Measurements from ENCODE around the gene BRME1.

Gene BRME1

DNA sequence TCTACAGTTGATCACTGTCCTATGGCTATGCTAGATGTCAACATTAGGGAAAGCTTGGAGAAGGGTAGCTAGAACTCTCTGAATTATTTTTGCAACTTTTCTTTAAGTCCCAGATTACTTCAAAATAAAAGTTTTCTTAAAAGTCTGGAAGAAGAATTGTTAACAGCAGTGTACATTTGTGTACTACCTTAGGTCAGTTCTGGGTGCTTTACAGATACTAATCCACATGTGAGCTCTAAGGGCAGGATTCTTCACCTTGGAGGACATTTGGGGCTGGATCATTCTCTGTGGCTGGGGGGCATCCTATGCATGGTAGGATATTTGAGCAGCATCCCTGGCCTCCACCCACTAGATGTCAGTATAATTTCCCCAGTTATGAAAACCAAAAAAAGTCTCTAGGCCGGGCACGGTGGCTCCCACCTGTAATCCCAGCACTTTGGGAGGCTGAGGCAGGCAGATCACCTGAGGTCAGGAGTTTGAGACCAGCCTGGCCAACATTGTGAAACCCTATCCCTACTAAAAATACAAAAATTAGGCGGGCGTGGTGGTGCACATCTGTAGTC is 2.8 kb downstream of the BRME1 start:
- H4K12ac ChIP-seq (ENCODE audit: low read depth, low read length), result no peak overlapping the region
- no peak overlapping the region for H3K14ac ChIP-seq (ENCODE audit: low read length)
- no peak overlapping the region for H3K4me3 ChIP-seq (ENCODE audit: low read depth, low read length)
- no peak overlapping the region for H4K91ac ChIP-seq (ENCODE audit: low read depth, low read length)
- no peak overlapping the region for H3K9ac ChIP-seq (ENCODE audit: low read length)
- no peak overlapping the region for H3K27ac ChIP-seq (ENCODE audit: low read depth, low read length)
- H3K79me2 ChIP-seq (ENCODE audit: control insufficient read depth, insufficient read depth, low read length, poor library complexity), result peaks cover 5% of the 10 kb centered on the region
- peaks cover 3 to 8% of the 10 kb centered on the region in 2 experiments for H3K4me1 ChIP-seq (ENCODE audit: control insufficient read depth in 1 of 2, insufficient read depth in 2 of 2, low read length in 2 of 2)
- H3K4me2 ChIP-seq (ENCODE audit: low read length), result no peak overlapping the region
- H3K36me3 ChIP-seq (ENCODE audit: control insufficient read depth in 1 of 2, insufficient read depth in 2 of 2, low read length in 2 of 2), result no peaks in the 10 kb centered on the region
- no peak overlapping the region for H2BK12ac ChIP-seq (ENCODE audit: low read length)
- H4K8ac ChIP-seq (ENCODE audit: low read depth, low read length), result no peak overlapping the region
- no peak overlapping the region for H2AK5ac ChIP-seq (ENCODE audit: low read length)
- WGBS (ENCODE audit: extremely low coverage, insufficient coverage, insufficient read length), result no CpG with 5 or more reads among the region's 4 CpGs
- peaks cover 5% of the 10 kb centered on the region for H3K79me1 ChIP-seq (ENCODE audit: low read length)
- no peaks in the 10 kb centered on the region for H3K9me3 ChIP-seq (ENCODE audit: insufficient read depth, low read depth, low read length)
- no peaks in the 10 kb centered on the region for H3K27me3 ChIP-seq (ENCODE audit: insufficient read depth, low read length)
- H2AFZ ChIP-seq (ENCODE audit: insufficient read depth, low read length, poor library complexity), result no peak overlapping the region
- H3K4ac ChIP-seq (ENCODE audit: low read depth, low read length), result no peak overlapping the region
- H2BK5ac ChIP-seq (ENCODE audit: low read depth, low read length, poor library complexity), result no peak overlapping the region
- DNase-seq, result peak; percentile 9 to 50
- H3K23ac ChIP-seq (ENCODE audit: low read length), result no peak overlapping the region
- no peak overlapping the region for H3K18ac ChIP-seq (ENCODE audit: low read length)
- no peak overlapping the region for H2BK120ac ChIP-seq (ENCODE audit: insufficient read depth, low read length, poor library complexity)

DNA sequence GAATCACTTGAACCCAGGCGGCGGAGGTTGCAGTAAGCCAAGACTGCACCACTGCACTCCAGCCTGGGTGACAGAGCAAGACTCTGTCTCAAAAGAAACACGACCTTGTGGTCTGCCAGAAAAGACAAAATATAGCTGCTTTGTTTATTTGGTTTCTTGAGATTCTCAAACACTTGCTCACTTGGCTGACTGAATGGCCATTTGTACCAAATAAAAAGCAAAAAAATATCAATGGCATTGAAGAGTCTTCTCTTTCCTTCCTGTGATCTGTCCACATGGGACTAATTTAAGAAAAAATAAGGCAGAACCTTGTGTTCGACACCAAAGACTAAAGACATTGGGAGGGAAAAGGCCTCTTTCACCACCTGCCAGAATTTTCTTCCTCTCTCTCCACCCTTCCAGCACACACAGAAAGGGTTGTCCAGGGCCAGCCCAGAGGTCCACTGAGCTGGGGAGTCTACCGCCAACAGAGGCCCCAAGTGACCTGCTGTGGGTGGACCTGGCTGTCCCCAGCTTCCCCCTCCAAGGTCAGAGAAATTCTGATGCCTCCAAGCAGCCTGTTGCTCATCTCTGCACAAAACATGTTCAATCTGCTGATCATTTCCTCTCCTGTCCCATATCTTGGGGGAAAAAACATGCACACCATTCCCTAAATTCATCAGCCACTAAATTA is 5.9 kb downstream of the BRME1 start:
- H2BK5ac ChIP-seq (ENCODE audit: low read depth, low read length, poor library complexity), result no peak overlapping the region
- no peak overlapping the region for H4K12ac ChIP-seq (ENCODE audit: low read depth, low read length)
- no peak for DNase-seq
- H3K27ac ChIP-seq (ENCODE audit: low read depth, low read length), result no peak overlapping the region
- H3K18ac ChIP-seq (ENCODE audit: low read length), result no peak overlapping the region
- H4K91ac ChIP-seq (ENCODE audit: low read depth, low read length), result no peak overlapping the region
- H3K14ac ChIP-seq (ENCODE audit: low read length), result no peak overlapping the region
- H3K4me1 ChIP-seq (ENCODE audit: control insufficient read depth in 1 of 2, insufficient read depth in 2 of 2, low read length in 2 of 2), result no peaks in the 10 kb centered on the region
- no peak overlapping the region for H3K9ac ChIP-seq (ENCODE audit: low read length)
- no peak overlapping the region for H4K8ac ChIP-seq (ENCODE audit: low read depth, low read length)
- no peak overlapping the region for H3K23ac ChIP-seq (ENCODE audit: low read length)
- H2BK120ac ChIP-seq (ENCODE audit: insufficient read depth, low read length, poor library complexity), result no peak overlapping the region
- no peaks in the 10 kb centered on the region for H3K79me2 ChIP-seq (ENCODE audit: control insufficient read depth, insufficient read depth, low read length, poor library complexity)
- H3K4ac ChIP-seq (ENCODE audit: low read depth, low read length), result no peak overlapping the region
- H3K9me3 ChIP-seq (ENCODE audit: insufficient read depth, low read depth, low read length), result no peaks in the 10 kb centered on the region
- H3K4me2 ChIP-seq (ENCODE audit: low read length), result no peak overlapping the region
- H3K27me3 ChIP-seq (ENCODE audit: insufficient read depth, low read length), result no peaks in the 10 kb centered on the region
- WGBS (ENCODE audit: extremely low coverage, insufficient coverage, insufficient read length), result no CpG with 5 or more reads among the region's 5 CpGs
- H2AK5ac ChIP-seq (ENCODE audit: low read length), result no peak overlapping the region
- no peak overlapping the region for H2AFZ ChIP-seq (ENCODE audit: insufficient read depth, low read length, poor library complexity)
- H3K4me3 ChIP-seq (ENCODE audit: low read depth, low read length), result no peak overlapping the region
- no peaks in the 10 kb centered on the region for H3K79me1 ChIP-seq (ENCODE audit: low read length)
- H2BK12ac ChIP-seq (ENCODE audit: low read length), result no peak overlapping the region
- H3K36me3 ChIP-seq (ENCODE audit: control insufficient read depth in 1 of 2, insufficient read depth in 2 of 2, low read length in 2 of 2), result no peaks in the 10 kb centered on the region

DNA sequence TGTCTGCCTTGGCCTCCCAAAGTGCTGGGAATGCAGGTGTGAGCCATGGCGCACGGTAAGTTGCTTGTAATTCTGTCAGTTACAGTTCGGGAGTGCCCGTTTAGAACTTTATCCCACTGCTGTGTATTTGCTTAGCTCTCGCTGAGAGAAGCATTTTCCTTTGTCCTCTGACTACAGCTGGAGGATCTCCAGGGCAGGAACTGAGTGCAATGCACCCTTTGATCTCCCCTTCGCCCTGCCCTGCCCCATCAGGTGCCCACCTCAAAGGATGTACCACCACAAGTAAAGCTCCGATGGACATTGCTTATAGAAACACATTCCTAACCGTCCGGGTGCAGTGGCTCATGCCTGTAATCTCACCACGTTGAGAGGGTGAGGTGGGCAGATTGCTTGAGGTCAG is 6.5 kb downstream of the BRME1 start:
- Histone ChIP-seq H2BK120ac (ENCODE audit: insufficient read depth, low read length, poor library complexity) (no peak overlapping the region), H3K14ac (ENCODE audit: low read length) (no peak overlapping the region), H3K27ac (ENCODE audit: low read depth, low read length) (no peak overlapping the region), H3K9me3 (ENCODE audit: insufficient read depth, low read depth, low read length) (no peaks in the 10 kb centered on the region), H3K79me2 (ENCODE audit: control insufficient read depth, insufficient read depth, low read length, poor library complexity) (no peaks in the 10 kb centered on the region), H3K4ac (ENCODE audit: low read depth, low read length) (no peak overlapping the region), H2AK5ac (ENCODE audit: low read length) (no peak overlapping the region), H3K23ac (ENCODE audit: low read length) (no peak overlapping the region), H3K27me3 (ENCODE audit: insufficient read depth, low read length) (no peaks in the 10 kb centered on the region), H2BK12ac (ENCODE audit: low read length) (no peak overlapping the region), H2BK5ac (ENCODE audit: low read depth, low read length, poor library complexity) (no peak overlapping the region), H3K79me1 (ENCODE audit: low read length) (no peaks in the 10 kb centered on the region), H4K12ac (ENCODE audit: low read depth, low read length) (no peak overlapping the region), H2AFZ (ENCODE audit: insufficient read depth, low read length, poor library complexity) (no peak overlapping the region), H3K9ac (ENCODE audit: low read length) (no peak overlapping the region), H3K4me1 (ENCODE audit: control insufficient read depth in 1 of 2, insufficient read depth in 2 of 2, low read length in 2 of 2) (no peaks in the 10 kb centered on the region), H3K36me3 (ENCODE audit: control insufficient read depth in 1 of 2, insufficient read depth in 2 of 2, low read length in 2 of 2) (no peaks in the 10 kb centered on the region), H3K4me2 (ENCODE audit: low read length) (no peak overlapping the region), H4K91ac (ENCODE audit: low read depth, low read length) (no peak overlapping the region), H3K4me3 (ENCODE audit: low read depth, low read length) (no peak overlapping the region), H3K18ac (ENCODE audit: low read length) (no peak overlapping the region), H4K8ac (ENCODE audit: low read depth, low read length) (no peak overlapping the region)
- WGBS (ENCODE audit: extremely low coverage, insufficient coverage, insufficient read length), result no CpG with 5 or more reads among the region's 10 CpGs
- DNase-seq, result no peak

DNA sequence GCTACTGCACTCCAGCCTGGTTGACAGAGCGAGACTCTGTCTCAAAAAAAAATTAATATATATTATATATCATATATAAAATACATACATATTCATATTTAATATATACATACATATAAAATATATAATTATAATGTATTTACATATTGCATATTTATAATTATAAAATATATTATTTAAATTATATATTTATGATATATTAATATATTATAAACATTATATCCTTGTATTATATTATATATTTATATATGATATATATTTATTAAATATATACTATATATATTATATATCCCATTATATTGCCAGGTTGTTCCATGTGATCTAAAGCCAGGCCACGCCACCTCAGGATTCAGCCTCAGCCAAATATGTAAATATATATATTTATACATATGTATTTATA is 9.7 kb downstream of the BRME1 start:
- no peak for DNase-seq
- Histone ChIP-seq H2BK12ac (ENCODE audit: low read length) (no peak overlapping the region), H3K18ac (ENCODE audit: low read length) (no peak overlapping the region), H3K4me1 (ENCODE audit: control insufficient read depth in 1 of 2, insufficient read depth in 2 of 2, low read length in 2 of 2) (peaks cover 2 to 7% of the 10 kb centered on the region in 2 experiments), H3K23ac (ENCODE audit: low read length) (no peak overlapping the region), H2BK5ac (ENCODE audit: low read depth, low read length, poor library complexity) (no peak overlapping the region), H4K8ac (ENCODE audit: low read depth, low read length) (no peak overlapping the region), H3K36me3 (ENCODE audit: control insufficient read depth in 1 of 2, insufficient read depth in 2 of 2, low read length in 2 of 2) (no peaks in the 10 kb centered on the region), H3K9me3 (ENCODE audit: insufficient read depth, low read depth, low read length) (no peaks in the 10 kb centered on the region), H4K12ac (ENCODE audit: low read depth, low read length) (no peak overlapping the region), H3K27me3 (ENCODE audit: insufficient read depth, low read length) (no peaks in the 10 kb centered on the region), H3K4ac (ENCODE audit: low read depth, low read length) (no peak overlapping the region), H2AFZ (ENCODE audit: insufficient read depth, low read length, poor library complexity) (no peak overlapping the region), H3K14ac (ENCODE audit: low read length) (no peak overlapping the region), H3K79me1 (ENCODE audit: low read length) (no peaks in the 10 kb centered on the region), H4K91ac (ENCODE audit: low read depth, low read length) (no peak overlapping the region), H3K4me3 (ENCODE audit: low read depth, low read length) (no peak overlapping the region), H3K4me2 (ENCODE audit: low read length) (no peak overlapping the region), H3K27ac (ENCODE audit: low read depth, low read length) (no peak overlapping the region), H3K79me2 (ENCODE audit: control insufficient read depth, insufficient read depth, low read length, poor library complexity) (no peaks in the 10 kb centered on the region), H2BK120ac (ENCODE audit: insufficient read depth, low read length, poor library complexity) (no peak overlapping the region), H2AK5ac (ENCODE audit: low read length) (no peak overlapping the region), H3K9ac (ENCODE audit: low read length) (no peak overlapping the region)
- WGBS (ENCODE audit: extremely low coverage, insufficient coverage, insufficient read length), result no CpG with 5 or more reads among the region's 2 CpGs
